C4-2B (cell line): Measurements from ENCODE around the gene DLEU7.

ENCODE experiments used
- CTCF ChIP-seq: fragments of 450-650 bp; conservative IDR thresholded peaks from 2 replicates; pipeline ENCODE4 v1.5.1; 2017; ENCODE audit warnings: mild to moderate bottlenecking
- ZFX ChIP-seq: fragments of 450-650 bp; IDR thresholded peaks from 2 replicates; pipeline ENCODE4 v1.6.1; 2017

GRCh38 chr13:50891206-50891605, 47.7 kb upstream of the DLEU7 start:
- TF ChIP-seq CTCF (no peak), ZFX (no peak)
